Activated CD8-positive, alpha-beta memory T cell treated with anti-CD3 and anti-CD28 coated beads, Interleukin-2, amount 50 U/mL, for 1 hour (primary cell): ENCODE data around the gene CST6.
A peak's percentile ranks its signal among the peaks of the same experiment; 100 is the strongest.
"Not testable (repeated sequence)": the region's sequence is repeated elsewhere in the genome, so short reads cannot be mapped to it uniquely, and the experiment has no call there.

ENCODE experiments used
- DNase-seq: peaks from one replicate; pipeline ENCODE4 v3.0.0-alpha.2; 2020; ENCODE audit errors: extremely low read depth

Gene CST6

GRCh38 chr11:66015454-66015881, 3.7 kb downstream of the CST6 start:
- DNase-seq, result no peak

- no peak for DNase-seq
Observed at GRCh38 chr11:66015936-66016792, 4.4 kb downstream of the CST6 start.

GRCh38 chr11:66016793-66017177, 5.0 kb downstream of the CST6 start:
- DNase-seq, result no peak

- no peak for DNase-seq
Observed at GRCh38 chr11:66017321-66017720, 5.5 kb downstream of the CST6 start.

- DNase-seq, result no peak
Observed at GRCh38 chr11:66020212-66020611, 8.4 kb downstream of the CST6 start.

GRCh38 chr11:66020618-66021357, 9.0 kb downstream of the CST6 start:
- no peak for DNase-seq

GRCh38 chr11:66022401-66023185, 10.8 kb downstream of the CST6 start:
- no peak for DNase-seq

GRCh38 chr11:66023186-66023440, 11.3 kb downstream of the CST6 start:
- not testable (repeated sequence) for DNase-seq

- no peak for DNase-seq
Observed at GRCh38 chr11:66026017-66026529, 14.3 kb downstream of the CST6 start, which contains the start of gene CATSPER1. Gene CATSPER1, minus strand, starts transcription at chr11:66026479. Its CDS starts 100 bp downstream, at chr11:66026379.

- no peak for DNase-seq
Observed at GRCh38 chr11:66032957-66033735, 21.3 kb downstream of the CST6 start.

- no peak for DNase-seq
Observed at GRCh38 chr11:66035653-66036333, 24.0 kb downstream of the CST6 start.

GRCh38 chr11:66036334-66036710, 24.5 kb downstream of the CST6 start:
- DNase-seq, result no peak

GRCh38 chr11:66037327-66037726, 25.5 kb downstream of the CST6 start:
- DNase-seq, result no peak

- no peak for DNase-seq
Observed at GRCh38 chr11:66039765-66040164, 28.0 kb downstream of the CST6 start.

- DNase-seq, result no peak
Observed at GRCh38 chr11:66042227-66042995, 30.6 kb downstream of the CST6 start.

GRCh38 chr11:66042996-66043906, 31.4 kb downstream of the CST6 start:
- no peak for DNase-seq

GRCh38 chr11:66044757-66045156, 32.9 kb downstream of the CST6 start:
- DNase-seq, result no peak

GRCh38 chr11:66045177-66045639, 33.4 kb downstream of the CST6 start:
- peak; percentile 47 for DNase-seq

- no peak for DNase-seq
Observed at GRCh38 chr11:66046901-66047300, 35.1 kb downstream of the CST6 start.
